Measurements from ENCODE around the gene TIMP1.

- TF ChIP-seq CTCF (conservative IDR thresholded peaks at IDR 0.05; ENCODE audit: low read length) (no peak), EZH2phosphoT487 (IDR thresholded peaks at IDR 0.05; ENCODE audit: borderline replicate concordance, low read depth, low read length) (no peak)
These were observed 11.3 kb downstream of the TIMP1 start for GRCh38 chrX:47593522-47593921.
